ENCODE data around the gene SPHKAP.

The SPHKAP gene

DNA sequence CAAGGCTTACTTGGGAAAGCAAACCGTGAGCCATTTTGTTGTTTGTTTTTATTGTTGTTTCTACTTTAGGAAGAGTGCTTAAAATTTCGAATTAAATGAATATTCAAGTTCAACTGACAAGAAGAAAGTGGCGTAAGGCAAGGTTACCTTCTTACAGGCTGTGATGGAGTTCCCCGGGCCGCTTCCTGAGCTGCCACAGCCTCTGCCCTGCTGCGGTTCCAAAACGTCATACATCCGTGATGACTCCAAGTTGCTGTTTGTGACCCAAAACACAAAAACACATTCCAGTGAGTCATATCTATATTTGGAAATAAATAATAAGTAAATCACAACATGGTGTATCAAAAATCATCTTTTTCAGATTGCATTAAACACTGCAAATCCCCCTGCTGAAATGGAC is 49.7 kb downstream of the SPHKAP start:
- CTCF ChIA-PET = no interaction called here
- no peaks in the 10 kb centered on the region for H3K36me3 ChIP-seq (ENCODE audit: control insufficient read depth in 2 of 2, insufficient read depth in 1 of 2, low read length in 2 of 2)
- H3K4me3 ChIP-seq (ENCODE audit: low read depth, low read length) = no peak overlapping the region
- no peaks in the 10 kb centered on the region for H3K9me3 ChIP-seq (ENCODE audit: control insufficient read depth, insufficient read depth, low read depth, low read length)
- POLR2A ChIA-PET = no interaction called here
- H3K4me1 ChIP-seq (ENCODE audit: control insufficient read depth, insufficient read depth, low read length) = no peaks in the 10 kb centered on the region
- TF ChIP-seq KLF9 (tag by site-specific recombination; IDR thresholded peaks at IDR 0.05; ENCODE audit: low read depth) = no peak
- no peak for TF ChIP-seq KLF16 (tag by site-specific recombination; IDR thresholded peaks at IDR 0.05)
- TF ChIP-seq ZNF202 (tag by site-specific recombination; IDR thresholded peaks at IDR 0.05; ENCODE audit: borderline replicate concordance) = no peak
- no peak for TF ChIP-seq ZNF248 (tag by site-specific recombination; IDR thresholded peaks at IDR 0.05)
- TF ChIP-seq ZIC2 (tag by site-specific recombination; IDR thresholded peaks at IDR 0.05) = no peak
- no peak for TF ChIP-seq ZNF146 (tag by site-specific recombination; IDR thresholded peaks at IDR 0.05)
- TF ChIP-seq ZNF654 (tag by site-specific recombination; IDR thresholded peaks at IDR 0.05; ENCODE audit: low read depth) = no peak
- TF ChIP-seq SP3 (tag by site-specific recombination; IDR thresholded peaks at IDR 0.05) = no peak
- TF ChIP-seq, protein P1, sequence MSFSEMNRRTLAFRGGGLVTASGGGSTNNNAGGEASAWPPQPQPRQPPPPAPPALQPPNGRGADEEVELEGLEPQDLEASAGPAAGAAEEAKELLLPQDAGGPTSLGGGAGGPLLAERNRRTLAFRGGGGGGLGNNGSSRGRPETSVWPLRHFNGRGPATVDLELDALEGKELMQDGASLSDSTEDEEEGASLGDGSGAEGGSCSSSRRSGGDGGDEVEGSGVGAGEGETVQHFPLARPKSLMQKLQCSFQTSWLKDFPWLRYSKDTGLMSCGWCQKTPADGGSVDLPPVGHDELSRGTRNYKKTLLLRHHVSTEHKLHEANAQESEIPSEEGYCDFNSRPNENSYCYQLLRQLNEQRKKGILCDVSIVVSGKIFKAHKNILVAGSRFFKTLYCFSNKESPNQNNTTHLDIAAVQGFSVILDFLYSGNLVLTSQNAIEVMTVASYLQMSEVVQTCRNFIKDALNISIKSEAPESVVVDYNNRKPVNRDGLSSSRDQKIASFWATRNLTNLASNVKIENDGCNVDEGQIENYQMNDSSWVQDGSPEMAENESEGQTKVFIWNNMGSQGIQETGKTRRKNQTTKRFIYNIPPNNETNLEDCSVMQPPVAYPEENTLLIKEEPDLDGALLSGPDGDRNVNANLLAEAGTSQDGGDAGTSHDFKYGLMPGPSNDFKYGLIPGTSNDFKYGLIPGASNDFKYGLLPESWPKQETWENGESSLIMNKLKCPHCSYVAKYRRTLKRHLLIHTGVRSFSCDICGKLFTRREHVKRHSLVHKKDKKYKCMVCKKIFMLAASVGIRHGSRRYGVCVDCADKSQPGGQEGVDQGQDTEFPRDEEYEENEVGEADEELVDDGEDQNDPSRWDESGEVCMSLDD (tag by site-specific recombination; IDR thresholded peaks at IDR 0.05) = no peak
- TF ChIP-seq ZNF544 (tag by site-specific recombination; IDR thresholded peaks at IDR 0.05) = no peak
- TF ChIP-seq ZNF292 (tag by site-specific recombination; IDR thresholded peaks at IDR 0.05; ENCODE audit: borderline replicate concordance, low read depth) = no peak
- no peak for TF ChIP-seq KLF7 (tag by site-specific recombination; IDR thresholded peaks at IDR 0.05; ENCODE audit: borderline replicate concordance)
- H3K27ac ChIP-seq (ENCODE audit: extremely low read depth, low read depth, low read length) = no peak overlapping the region

DNA sequence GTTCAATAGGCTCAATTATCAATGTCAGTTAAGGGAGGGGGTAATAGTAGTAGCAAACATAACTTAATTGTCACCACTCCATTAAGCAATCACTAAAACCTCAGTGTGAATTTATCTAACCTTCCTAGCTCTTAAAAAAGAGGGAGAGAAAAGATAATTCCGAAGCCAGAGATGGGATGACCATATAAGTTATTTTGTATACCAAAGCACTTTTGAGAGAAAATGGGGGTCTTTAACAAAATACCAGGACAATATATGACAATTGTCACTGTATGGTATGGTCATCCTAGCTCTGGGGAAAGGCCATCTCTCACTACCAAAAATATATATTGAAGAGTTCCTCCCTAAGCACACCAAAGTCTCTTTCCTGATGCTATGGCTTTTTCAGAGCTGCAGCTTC is 55.1 kb downstream of the SPHKAP start:
- H3K27ac ChIP-seq (ENCODE audit: extremely low read depth, low read depth, low read length) = no peak overlapping the region
- H3K4me3 ChIP-seq (ENCODE audit: low read depth, low read length) = no peak overlapping the region
- no peaks in the 10 kb centered on the region for H3K9me3 ChIP-seq (ENCODE audit: control insufficient read depth, insufficient read depth, low read depth, low read length)
- no peak for TF ChIP-seq ZNF623 (tag by site-specific recombination; IDR thresholded peaks at IDR 0.05)
- no peak for TF ChIP-seq ZNF24 (tag by site-specific recombination; IDR thresholded peaks at IDR 0.05)
- TF ChIP-seq ZNF10 (tag by site-specific recombination; IDR thresholded peaks at IDR 0.05) = no peak
- TF ChIP-seq GLI2 (tag by site-specific recombination; IDR thresholded peaks at IDR 0.05; ENCODE audit: borderline replicate concordance, low read depth) = no peak
- no peak for TF ChIP-seq ZFP37 (tag by site-specific recombination; IDR thresholded peaks at IDR 0.05)
- TF ChIP-seq ZNF274 (IDR thresholded peaks at IDR 0.05; ENCODE audit: low read length) = no peak
- TF ChIP-seq ZNF274 (tag by site-specific recombination; IDR thresholded peaks at IDR 0.05; ENCODE audit: borderline replicate concordance) = no peak
- TF ChIP-seq, protein P1 (tag by site-specific recombination; IDR thresholded peaks at IDR 0.05) = no peak
- TF ChIP-seq KLF9 (tag by site-specific recombination; IDR thresholded peaks at IDR 0.05; ENCODE audit: low read depth) = no peak
- no peak for TF ChIP-seq PRDM1 (tag by site-specific recombination; IDR thresholded peaks at IDR 0.05)
- no peak for TF ChIP-seq ZNF404 (tag by site-specific recombination; IDR thresholded peaks at IDR 0.05)
- no peak for TF ChIP-seq TCF7L2 (IDR thresholded peaks at IDR 0.05; ENCODE audit: borderline replicate concordance, low read depth, low read length)
- no peak for TF ChIP-seq ZNF214 (tag by site-specific recombination; IDR thresholded peaks at IDR 0.05; ENCODE audit: borderline replicate concordance)
- no peak for TF ChIP-seq ZNF707 (tag by site-specific recombination; IDR thresholded peaks at IDR 0.05)
- ChIA-PET CTCF (no interaction called here), POLR2A (no interaction called here)
- no peaks in the 10 kb centered on the region for H3K4me1 ChIP-seq (ENCODE audit: control insufficient read depth, insufficient read depth, low read length)
- H3K36me3 ChIP-seq (ENCODE audit: control insufficient read depth in 2 of 2, insufficient read depth in 1 of 2, low read length in 2 of 2) = no peaks in the 10 kb centered on the region

Measured in HEK293 (cell line).